K562 (cell line): ENCODE data around the gene NCL. TPM values are rescaled to one million over a fixed set of nuclear protein-coding genes. Genes with fewer than 3 reads are reported as not detected.

Experiments used
- ATAC-seq: fragments of 200-7000 bp; cut with Tn5 transposase; 3 replicates; pipeline ENCODE4 v1.9.1; 2020; ENCODE audit warnings: moderate library complexity
- BruUV-seq: library from RNA; stranded (reverse); fragments of 400-500 nt; replicated peaks from 2 replicates; lab custom pipeline; 2021; lab: Mats Ljungman, UMichigan
- CTCF ChIA-PET: fragments of 300-600 bp; formaldehyde crosslinking; extraction: SDS; loops from one replicate; lab custom pipeline; 2021; ENCODE audit warnings: low intra/inter-chr PET ratio; lab: Yijun Ruan, JAX
- POLR2A ChIA-PET: fragments of 300-600, 350-650 bp; sonication (Branson Sonifier 250); formaldehyde crosslinking; extraction: SDS; loops from one replicate; lab custom pipeline; 2021; ENCODE audit warnings: antibody characterized with exemption, inconsistent platforms; lab: Yijun Ruan, JAX
- DNase-seq, 4 experiments: peaks; one replicate each; pipeline versions ENCODE4 v3.0.0 to v3.0.0-alpha.2; 2011 to 2018; ENCODE audit warnings: low spot score in 3 of 4, mixed read lengths in 3 of 4; ENCODE audit errors: extremely low read depth in 1 of 4
- FAIRE-seq: peaks from 2 replicates; lab custom pipeline; 2011; peaks lifted over from hg19 to GRCh38; lab: Jason Lieb, UNC
- H2AFZ ChIP-seq: 2 replicates; pipeline ENCODE4 v1.6.0; 2011; ENCODE audit warnings: low read depth, low read length, control low read depth, inconsistent platforms
- H3K27ac ChIP-seq: fragments of 200-600 bp; 3 replicates; pipeline ENCODE4 v1.8.0; 2011; ENCODE audit warnings: low read depth, mild to moderate bottlenecking, control low read depth, inconsistent platforms, low read length, moderate library complexity, mixed read lengths; ENCODE audit errors: extremely low read depth
- H3K27me3 ChIP-seq, 2 experiments: fragments of 300-600 bp in 1 of 2; 2 replicates in 1 of 2; 3 replicates in 1 of 2; pipeline versions ENCODE4 v1.6.0 to v1.8.0; 2011; ENCODE audit warnings: inconsistent platforms in 2 of 2, low read length in 2 of 2, mild to moderate bottlenecking in 1 of 2, mixed read lengths in 1 of 2, moderate library complexity in 1 of 2; ENCODE audit not compliant: control insufficient read depth in 2 of 2, insufficient read depth in 2 of 2
- H3K36me3 ChIP-seq: fragments of 300-600 bp; 3 replicates; pipeline ENCODE4 v1.8.0; 2011; ENCODE audit warnings: mild to moderate bottlenecking, low read length, inconsistent platforms; ENCODE audit not compliant: control insufficient read depth, insufficient read depth
- H3K4me1 ChIP-seq, 2 experiments: fragments of 200-600 bp in 1 of 2; replicated peaks in 1 of 2; 2 replicates in 1 of 2; 3 replicates in 1 of 2; pipeline versions ENCODE4 v1.5.1 to v1.8.0; 2011; ENCODE audit warnings: inconsistent platforms in 2 of 2, low read length in 2 of 2, mild to moderate bottlenecking in 1 of 2, mixed read lengths in 1 of 2, moderate library complexity in 1 of 2; ENCODE audit not compliant: control insufficient read depth in 2 of 2, insufficient read depth in 2 of 2
- H3K4me2 ChIP-seq: 2 replicates; pipeline ENCODE4 v1.6.1; 2011; ENCODE audit warnings: low read length, control low read depth, inconsistent platforms, mixed read lengths; ENCODE audit not compliant: insufficient read depth
- H3K4me3 ChIP-seq: fragments of 200-600 bp; sonication (generic), shearing (Covaris generic); 2 replicates; pipeline ENCODE4 v1.5.1; 2016; ENCODE audit warnings: control low read depth, inconsistent platforms
- H3K79me2 ChIP-seq: fragments of 200-600 bp; 3 replicates; pipeline ENCODE4 v1.8.0; 2011; ENCODE audit warnings: low read length, inconsistent platforms; ENCODE audit not compliant: control insufficient read depth, insufficient read depth
- H3K9ac ChIP-seq, 2 experiments: 2 replicates each; pipeline versions ENCODE4 v1.6.0 to v1.6.1; 2011; ENCODE audit warnings: low read depth in 2 of 2, low read length in 2 of 2, control low read depth in 1 of 2, inconsistent platforms in 1 of 2, mild to moderate bottlenecking in 1 of 2, mixed read lengths in 1 of 2; ENCODE audit not compliant: insufficient read depth in 1 of 2
- H3K9me1 ChIP-seq: one replicate; pipeline ENCODE4 v1.6.0; 2011; ENCODE audit warnings: inconsistent platforms, mild to moderate bottlenecking, low read length, moderate library complexity; ENCODE audit not compliant: control insufficient read depth, insufficient read depth
- H3K9me3 ChIP-seq: replicated peaks from 2 replicates; pipeline ENCODE4 v1.5.1; 2011; ENCODE audit warnings: low read depth, low read length, inconsistent platforms; ENCODE audit not compliant: control insufficient read depth, insufficient read depth
- H4K20me1 ChIP-seq: replicated peaks from 2 replicates; pipeline ENCODE4 v1.6.1; 2011; ENCODE audit warnings: low read length, inconsistent platforms, mixed read lengths; ENCODE audit not compliant: control insufficient read depth, insufficient read depth
- ATF3 ChIP-seq, 2 experiments: fragments of 450-650 bp in 1 of 2; sonication (generic) in 1 of 2; formaldehyde crosslinking in 1 of 2; IDR thresholded peaks in 1 of 2; conservative IDR thresholded peaks in 1 of 2; 2 replicates each; pipeline versions ENCODE4 v1.6.1 to v1.8.1; 2016 to 2023; ENCODE audit warnings: mild to moderate bottlenecking in 2 of 2, moderate library complexity in 2 of 2, inconsistent platforms in 1 of 2, missing genetic modification reagents in 1 of 2
- CBX1 ChIP-seq: sonication (generic); IDR thresholded peaks from 2 replicates; pipeline ENCODE4 v1.6.1; 2016; ENCODE audit warnings: antibody characterized with exemption, low read depth, mild to moderate bottlenecking
- CREB1 ChIP-seq, 2 experiments: sonication (generic) in 1 of 2; formaldehyde crosslinking in 1 of 2; IDR thresholded peaks; 2 replicates each; pipeline versions ENCODE4 v1.6.1 to v1.8.0; 2012 to 2022; ENCODE audit warnings: inconsistent platforms in 1 of 2, mild to moderate bottlenecking in 1 of 2, missing genetic modification reagents in 1 of 2, moderate library complexity in 1 of 2
- GABPB2 ChIP-seq: fragments of 250-450 bp; sonication (Bioruptor Pico); conservative IDR thresholded peaks from 2 replicates; pipeline ENCODE4 v1.5.1; 2021; ENCODE audit warnings: mild to moderate bottlenecking
- HSF4 ChIP-seq: fragments of 250-450 bp; sonication (Bioruptor Pico); IDR thresholded peaks from 2 replicates; pipeline ENCODE4 v2.1.2; 2022; ENCODE audit warnings: mild to moderate bottlenecking, moderate library complexity, borderline replicate concordance
- KAT2B ChIP-seq: IDR thresholded peaks from one replicate; pipeline ENCODE4 v1.6.1; 2012; ENCODE audit warnings: low read depth, mild to moderate bottlenecking, control low read depth, inconsistent platforms, low read length, moderate library complexity
- KDM2B ChIP-seq: fragments of 250-450 bp; sonication (Bioruptor Pico); IDR thresholded peaks from 2 replicates; pipeline ENCODE4 v1.8.0; 2021; ENCODE audit warnings: mild to moderate bottlenecking, moderate library complexity
- MAFK ChIP-seq: IDR thresholded peaks from 2 replicates; pipeline ENCODE4 v1.6.1; 2011; ENCODE audit warnings: low read length, improper control_type of control experiment
- MTA1 ChIP-seq: fragments of 450-650 bp; IDR thresholded peaks from 2 replicates; pipeline ENCODE4 v1.6.1; 2017; ENCODE audit warnings: borderline replicate concordance
- NCOR1 ChIP-seq: fragments of 450-650 bp; IDR thresholded peaks from 2 replicates; pipeline ENCODE4 v1.6.1; 2016; ENCODE audit warnings: mild to moderate bottlenecking, moderate library complexity
- RBM17 ChIP-seq: fragments of 200-400 bp; formaldehyde crosslinking; IDR thresholded peaks from 2 replicates; pipeline ENCODE4 v1.6.1; 2017; ENCODE audit warnings: low read depth, mild to moderate bottlenecking, low read length, borderline replicate concordance
- TCF7L2 ChIP-seq: fragments of 150-350 bp; IDR thresholded peaks from 2 replicates; pipeline ENCODE4 v1.6.1; 2016; ENCODE audit warnings: low read depth, mild to moderate bottlenecking, low read length, moderate library complexity
- TRIM28 ChIP-seq: fragments of 450-650 bp; IDR thresholded peaks from 2 replicates; pipeline ENCODE4 v1.6.1; 2017
- ZFP36 ChIP-seq: fragments of 150-350 bp; IDR thresholded peaks from 2 replicates; pipeline ENCODE4 v1.6.1; 2018; ENCODE audit warnings: low read length, low read depth; ENCODE audit not compliant: partially characterized antibody
- ZNF395 ChIP-seq: fragments of 200-800 bp; sonication (Bioruptor generic); IDR thresholded peaks from 2 replicates; pipeline ENCODE4 v1.6.1; 2017; ENCODE audit warnings: missing genetic modification characterization, missing compliant biosample characterization
- ZNF583 ChIP-seq: fragments of 250-450 bp; sonication (Bioruptor Pico); IDR thresholded peaks from 2 replicates; pipeline ENCODE4 v1.4.0; 2020
- WGBS: fragments of 100-300 bp; shearing (Covaris generic); methylation state at CpG from one replicate; pipeline ENCODE4 v1.1.6; 2016; ENCODE audit warnings: low coverage, mixed read lengths; ENCODE audit not compliant: insufficient coverage; ENCODE audit errors: missing lambda C conversion rate; 5-methylcytosine and 5-hydroxymethylcytosine counted together
- in situ Hi-C: fragments of 300-500 bp; cut with MboI; formaldehyde crosslinking; loops from 4 replicates; pipeline ENCODE4 v1.15.0; 2018; ENCODE audit warnings: inconsistent platforms, mixed read lengths
- intact Hi-C: fragments of 100-400 bp; cut with micrococcal nuclease; formaldehyde crosslinking; loops from 2 replicates; pipeline ENCODE4 v1.14.2; 2022
- polyA plus RNA-seq, 8 experiments: library from polyadenylated mRNA; depleted of rRNA in 4 of 8; stranded (reverse) in 5 of 8; unstranded in 3 of 8; fragments of >200 nt; fragmentation: Nextera tagmentation in 2 of 8; fragmentation: Illumina TruSeq in 1 of 8; extraction: Ambion mirVana in 2 of 8; extraction: Trizol in 1 of 8; gene quantifications; 2 replicates each; pipeline versions ENCODE4 v1.2.1 to v1.2.3, GENCODE V29; 2011 to 2014; ENCODE audit warnings: inconsistent platforms in 1 of 8, missing spikeins in 1 of 8
- total RNA-seq, 7 experiments: library from RNA; depleted of rRNA in 6 of 7; stranded (reverse); fragments of >200 nt in 6 of 7; fragmentation: Illumina TruSeq in 2 of 7; extraction: Trizol in 2 of 7; gene quantifications; 2 replicates each; pipeline versions ENCODE4 v1.2.1 to v1.2.3, GENCODE V29; 2011 to 2021; ENCODE audit warnings: low replicate concordance in 1 of 7
- TF ChIP-seq, protein P1 (sequence below): IDR thresholded peaks from 2 replicates; pipeline ENCODE4 v1.6.1; 2011; ENCODE audit not compliant: insufficient read length; ENCODE audit errors: extremely low read depth
- TF ChIP-seq, protein P2 (sequence below): sonication (generic); formaldehyde crosslinking; IDR thresholded peaks from 2 replicates; pipeline ENCODE4 v1.8.0; 2022; ENCODE audit warnings: mild to moderate bottlenecking, missing genetic modification reagents

The NCL gene
- total and polyA plus RNA-seq, 9 of the 15 experiments (the other 6 are each of a cell fraction or from before 2014, with no cell fraction given), result 80.9 to 732 (median 361) TPM

GRCh38 chr2:231486851-231487596 is 22.7 kb upstream of the NCL start:
- H3K36me3 ChIP-seq, result no peaks in the 10 kb centered on the region
- H3K4me2 ChIP-seq, result no peak overlapping the region
- in situ Hi-C loops, result no loop called here
- no TSS peak for BruUV-seq
- H3K79me2 ChIP-seq, result no peaks in the 10 kb centered on the region
- no peak overlapping the region for H3K9ac ChIP-seq
- H4K20me1 ChIP-seq, result no peaks in the 10 kb centered on the region
- intact Hi-C loops, result no loop called here
- no peak for ATAC-seq
- H2AFZ ChIP-seq, result no peak overlapping the region
- ChIA-PET CTCF (no interaction called here), POLR2A (interaction anchor here (0.5 to 0.9 kb wide), 2 partner anchors 23 to 227 kb away, joined by 3 read pairs; partner anchors contain the start of gene NCL)
- H3K4me1 ChIP-seq, result peaks cover 0 to 15% of the 10 kb centered on the region in 2 experiments; a peak in 2 of 5 replicates
- H3K9me3 ChIP-seq, result no peaks in the 10 kb centered on the region
- 18% methylated on average over 6 of the region's 6 CpGs for WGBS
- FAIRE-seq, result no peak
- DNase-seq, result no peak
- no peaks in the 10 kb centered on the region for H3K27me3 ChIP-seq
- H3K4me3 ChIP-seq, result no peak overlapping the region
- H3K9me1 ChIP-seq, result no peaks in the 10 kb centered on the region
- no peak overlapping the region for H3K27ac ChIP-seq
- TF ChIP-seq MAFK, result no peak
- TF ChIP-seq ZNF395 (CRISPR knock-in tag), result no peak
- TF ChIP-seq ZFP36, result no peak
- TF ChIP-seq GABPB2, result no peak
- no peak for TF ChIP-seq NCOR1
- TF ChIP-seq CBX1, result no peak
- no peak for TF ChIP-seq KAT2B
- TF ChIP-seq KDM2B (CRISPR knock-in tag), result no peak
- no peak for TF ChIP-seq CREB1 (IDR thresholded peaks at IDR 0.05)
- no peak for TF ChIP-seq CREB1 (CRISPR knock-in tag; IDR thresholded peaks at IDR 0.05)
- no peak for TF ChIP-seq ZNF583
- TF ChIP-seq, protein P1, sequence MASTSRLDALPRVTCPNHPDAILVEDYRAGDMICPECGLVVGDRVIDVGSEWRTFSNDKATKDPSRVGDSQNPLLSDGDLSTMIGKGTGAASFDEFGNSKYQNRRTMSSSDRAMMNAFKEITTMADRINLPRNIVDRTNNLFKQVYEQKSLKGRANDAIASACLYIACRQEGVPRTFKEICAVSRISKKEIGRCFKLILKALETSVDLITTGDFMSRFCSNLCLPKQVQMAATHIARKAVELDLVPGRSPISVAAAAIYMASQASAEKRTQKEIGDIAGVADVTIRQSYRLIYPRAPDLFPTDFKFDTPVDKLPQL, result no peak
- no peak for TF ChIP-seq RBM17
- no peak for TF ChIP-seq TRIM28
- TF ChIP-seq HSF4 (CRISPR knock-in tag), result no peak
- TF ChIP-seq ATF3 (IDR thresholded peaks at IDR 0.05), result no peak
- TF ChIP-seq ATF3 (CRISPR knock-in tag; conservative IDR thresholded peaks at IDR 0.05), result no peak
- TF ChIP-seq, protein P2, sequence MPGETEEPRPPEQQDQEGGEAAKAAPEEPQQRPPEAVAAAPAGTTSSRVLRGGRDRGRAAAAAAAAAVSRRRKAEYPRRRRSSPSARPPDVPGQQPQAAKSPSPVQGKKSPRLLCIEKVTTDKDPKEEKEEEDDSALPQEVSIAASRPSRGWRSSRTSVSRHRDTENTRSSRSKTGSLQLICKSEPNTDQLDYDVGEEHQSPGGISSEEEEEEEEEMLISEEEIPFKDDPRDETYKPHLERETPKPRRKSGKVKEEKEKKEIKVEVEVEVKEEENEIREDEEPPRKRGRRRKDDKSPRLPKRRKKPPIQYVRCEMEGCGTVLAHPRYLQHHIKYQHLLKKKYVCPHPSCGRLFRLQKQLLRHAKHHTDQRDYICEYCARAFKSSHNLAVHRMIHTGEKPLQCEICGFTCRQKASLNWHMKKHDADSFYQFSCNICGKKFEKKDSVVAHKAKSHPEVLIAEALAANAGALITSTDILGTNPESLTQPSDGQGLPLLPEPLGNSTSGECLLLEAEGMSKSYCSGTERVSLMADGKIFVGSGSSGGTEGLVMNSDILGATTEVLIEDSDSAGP, result no peak
- TF ChIP-seq TCF7L2, result no peak
- no peak for TF ChIP-seq MTA1
